GM21528 (cell line): ENCODE data around the gene PTPRN2.
"Not testable (repeated sequence)": the region's sequence is repeated elsewhere in the genome, so short reads cannot be mapped to it uniquely, and the experiment has no call there.

Experiments
- ATAC-seq: cut with Tn5 transposase; IDR thresholded peaks from one replicate; pipeline ENCODE4 v1.9.1; 2021; ENCODE audit warnings: mild to moderate bottlenecking, moderate library complexity; ENCODE audit not compliant: unreplicated experiment, low FRiP score

Gene PTPRN2

GRCh38 chr7:158264881-158265742 is 322.5 kb downstream of the PTPRN2 start:
- no peak for ATAC-seq

- no peak for ATAC-seq
Measured at GRCh38 chr7:158263964-158264748, 323.5 kb downstream of the PTPRN2 start.

GRCh38 chr7:158263110-158263963 is 324.3 kb downstream of the PTPRN2 start:
- ATAC-seq, result no peak

- no peak for ATAC-seq
Measured at GRCh38 chr7:158262284-158263109, 325.1 kb downstream of the PTPRN2 start.

- no peak for ATAC-seq
Measured at GRCh38 chr7:158261362-158262235, 326.0 kb downstream of the PTPRN2 start.

GRCh38 chr7:158260567-158261361 is 326.9 kb downstream of the PTPRN2 start:
- no peak for ATAC-seq

GRCh38 chr7:158259671-158260418 is 327.8 kb downstream of the PTPRN2 start:
- no peak for ATAC-seq

- ATAC-seq, result no peak
Measured at GRCh38 chr7:158259141-158259540, 328.5 kb downstream of the PTPRN2 start.

GRCh38 chr7:158258411-158259130 is 329.1 kb downstream of the PTPRN2 start:
- ATAC-seq, result no peak

GRCh38 chr7:158257516-158258410 is 329.9 kb downstream of the PTPRN2 start:
- no peak for ATAC-seq

- ATAC-seq, result no peak
Measured at GRCh38 chr7:158257001-158257400, 330.6 kb downstream of the PTPRN2 start.

- no peak for ATAC-seq
Measured at GRCh38 chr7:158256091-158256816, 331.4 kb downstream of the PTPRN2 start.

GRCh38 chr7:158255558-158255957 is 332.1 kb downstream of the PTPRN2 start:
- ATAC-seq, result no peak

- no peak for ATAC-seq
Measured at GRCh38 chr7:158255156-158255555, 332.5 kb downstream of the PTPRN2 start.

- ATAC-seq, result not testable (repeated sequence)
Measured at GRCh38 chr7:158253670-158254045, 334.0 kb downstream of the PTPRN2 start.
